Stomach (tissue), 9 donors: ENCODE data around the gene FAP. TPM values are rescaled to one million over a fixed set of nuclear protein-coding genes. Genes with fewer than 3 reads are reported as not detected.
A peak's percentile ranks its signal among the peaks of the same experiment; 100 is the strongest.

Experiments used
- DNase-seq, 2 donors: peaks; one replicate each; pipeline versions ENCODE4 v3.0.0 to v3.0.0-alpha.2; 2013 to 2019
- H3K27ac ChIP-seq, 5 donors: fragments of 200-600 bp in 4 of 5; sonication (generic) in 4 of 5; one replicate each; pipeline ENCODE4 v1.5.1; 2013 to 2019; ENCODE audit warnings: mild to moderate bottlenecking in 1 of 5, moderate library complexity in 1 of 5
- H3K27me3 ChIP-seq, 3 donors: fragments of 200-600 bp; sonication (generic); one replicate each; pipeline ENCODE4 v1.5.1; 2017 to 2019; ENCODE audit warnings: mixed run types in 1 of 3
- H3K36me3 ChIP-seq, 4 donors: fragments of 200-600 bp; sonication (generic); 1 replicate in 3 of 4; 2 replicates in 1 of 4; pipeline ENCODE4 v1.5.1; 2016 to 2019
- H3K4me1 ChIP-seq, 4 donors: fragments of 200-600 bp; sonication (generic); one replicate each; pipeline ENCODE4 v1.5.1; 2016 to 2019
- H3K4me3 ChIP-seq, 4 donors: fragments of 200-600 bp; sonication (generic) in 3 of 4; one replicate each; pipeline ENCODE4 v1.5.1; 2016 to 2019; ENCODE audit warnings: mild to moderate bottlenecking in 1 of 4
- H3K9me3 ChIP-seq, 4 donors: fragments of 200-600 bp; sonication (generic); one replicate each; pipeline ENCODE4 v1.5.1; 2016 to 2019
- EP300 ChIP-seq: sonication (generic); formaldehyde crosslinking; IDR thresholded peaks from one replicate; pipeline ENCODE4 v1.6.1; 2017; ENCODE audit warnings: antibody characterized with exemption
- POLR2A ChIP-seq, 4 donors: fragments of 450-650 bp; IDR thresholded peaks; one replicate each; pipeline ENCODE4 v1.6.1; 2016; ENCODE audit warnings: antibody characterized with exemption in 4 of 4, control low read depth in 2 of 4, mild to moderate bottlenecking in 1 of 4, moderate library complexity in 1 of 4
- POLR2AphosphoS5 ChIP-seq, 3 donors: sonication (generic); formaldehyde crosslinking; IDR thresholded peaks; one replicate each; pipeline ENCODE4 v1.6.1; 2016; ENCODE audit warnings: antibody characterized with exemption in 3 of 3
- WGBS, 5 donors: extraction: QIAGEN DNeasy Blood & Tissue Kit in 3 of 5; methylation state at CpG; one replicate each; pipeline versions ENCODE4 v1.1.5 to v1.1.7; 2013 to 2018; 5-methylcytosine and 5-hydroxymethylcytosine counted together
- intact Hi-C: fragments of 100-400 bp; cut with DNase I; formaldehyde crosslinking; loops from one replicate; pipeline ENCODE4 v1.15.1; 2023; ENCODE audit warnings: low total_unique reads
- polyA plus RNA-seq, 3 donors: library from polyadenylated mRNA; stranded (reverse); fragments of 200-250 nt; gene quantifications; one replicate each; pipeline ENCODE4 v1.2.3, GENCODE V29; 2013
- total RNA-seq, 5 donors: library from RNA; depleted of rRNA; stranded (reverse); fragments of >200 nt; gene quantifications; one replicate each; pipeline versions ENCODE4 v1.1.0 to v1.2.3, GENCODE V29; 2014 to 2016
- TF ChIP-seq, protein P1 (sequence below), 7 experiments: fragments of 450-650 bp in 4 of 7; fragments of 200-600 bp in 3 of 7; sonication (generic) in 3 of 7; IDR thresholded peaks; one replicate each; pipeline ENCODE4 v1.5.1; 2016 to 2019; ENCODE audit warnings: antibody characterized with exemption in 7 of 7, control low read depth in 2 of 7, mild to moderate bottlenecking in 1 of 7
- donor health status: healthy with polysubstance abuse.
- donor health status: Bipolar disorder and iron deficiency.
- donor health status: healthy.

FAP gene
- total and polyA plus RNA-seq, 8 donors: 0.87 to 15.1 (median 3.8) TPM; not detected in 2

DNA sequence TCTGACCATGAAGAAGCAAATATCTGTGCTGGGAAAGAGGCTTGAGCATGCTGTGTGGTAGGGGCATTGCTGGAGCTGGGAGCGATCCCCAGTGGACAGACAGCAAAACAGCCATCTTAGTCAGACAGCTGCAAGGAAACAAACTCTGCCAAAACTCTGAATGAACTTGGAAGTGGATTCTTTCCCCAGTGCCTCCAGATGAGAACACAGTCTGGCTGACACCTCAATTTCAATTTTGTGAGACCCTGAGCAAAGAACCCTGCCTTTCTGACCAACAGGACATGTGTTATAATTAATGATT is 23.2 kb upstream of the FAP start:
- WGBS, 5 donors: 87 to 97% (median 94%) methylated on average over 1 of the region's 1 CpG
- no peak for DNase-seq
- peaks cover 0 to 9% (median 4%) of the 10 kb centered on the region in 4 donors for H3K4me1 ChIP-seq

DNA sequence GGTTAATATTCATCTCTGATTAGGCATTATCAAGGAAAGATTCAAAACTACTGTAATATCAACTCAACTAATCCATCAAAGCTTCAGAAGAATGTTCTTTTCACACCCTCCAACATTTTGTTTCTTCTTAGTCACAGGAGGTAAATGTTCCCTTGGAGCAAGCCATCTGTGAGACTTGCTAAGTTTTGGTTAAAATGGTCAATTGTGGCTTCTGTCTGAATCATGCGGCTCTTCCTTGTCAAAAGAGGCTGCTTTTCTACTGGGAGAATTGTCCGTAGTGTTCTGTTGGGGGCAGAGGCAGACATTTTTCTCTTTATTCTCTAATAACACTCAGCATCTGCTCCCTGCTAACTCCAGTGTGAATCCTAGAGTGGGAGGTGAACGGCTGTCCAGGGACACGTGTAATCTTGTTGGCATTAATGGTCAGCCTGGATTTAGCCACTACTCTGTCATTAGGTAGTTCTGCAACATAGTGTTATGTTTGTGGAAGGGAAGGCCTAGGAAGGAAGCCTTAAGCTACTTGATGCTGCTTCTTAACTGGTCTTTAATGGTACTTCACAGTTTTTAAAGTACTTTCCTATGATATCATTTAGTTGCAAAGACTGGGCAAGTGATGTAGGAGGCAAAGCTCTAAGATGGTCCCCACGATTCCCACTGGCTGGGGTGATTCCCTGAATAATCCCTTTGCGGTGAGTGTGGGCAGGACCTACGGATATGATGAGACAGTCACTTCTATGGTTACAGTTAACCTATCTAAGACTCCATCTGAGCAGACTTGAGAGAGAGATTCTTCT is 22.6 kb upstream of the FAP start:
- TF ChIP-seq EP300 (no peak), POLR2AphosphoS5 (IDR thresholded peaks at IDR 0.05) (no peak), POLR2A (IDR thresholded peaks at IDR 0.05) (no peak)
- TF ChIP-seq, protein P1, sequence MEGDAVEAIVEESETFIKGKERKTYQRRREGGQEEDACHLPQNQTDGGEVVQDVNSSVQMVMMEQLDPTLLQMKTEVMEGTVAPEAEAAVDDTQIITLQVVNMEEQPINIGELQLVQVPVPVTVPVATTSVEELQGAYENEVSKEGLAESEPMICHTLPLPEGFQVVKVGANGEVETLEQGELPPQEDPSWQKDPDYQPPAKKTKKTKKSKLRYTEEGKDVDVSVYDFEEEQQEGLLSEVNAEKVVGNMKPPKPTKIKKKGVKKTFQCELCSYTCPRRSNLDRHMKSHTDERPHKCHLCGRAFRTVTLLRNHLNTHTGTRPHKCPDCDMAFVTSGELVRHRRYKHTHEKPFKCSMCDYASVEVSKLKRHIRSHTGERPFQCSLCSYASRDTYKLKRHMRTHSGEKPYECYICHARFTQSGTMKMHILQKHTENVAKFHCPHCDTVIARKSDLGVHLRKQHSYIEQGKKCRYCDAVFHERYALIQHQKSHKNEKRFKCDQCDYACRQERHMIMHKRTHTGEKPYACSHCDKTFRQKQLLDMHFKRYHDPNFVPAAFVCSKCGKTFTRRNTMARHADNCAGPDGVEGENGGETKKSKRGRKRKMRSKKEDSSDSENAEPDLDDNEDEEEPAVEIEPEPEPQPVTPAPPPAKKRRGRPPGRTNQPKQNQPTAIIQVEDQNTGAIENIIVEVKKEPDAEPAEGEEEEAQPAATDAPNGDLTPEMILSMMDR (IDR thresholded peaks at IDR 0.05): no peak
- no peak overlapping the region for H3K4me3 ChIP-seq
- H3K27ac ChIP-seq: no peak overlapping the region
- H3K27me3 ChIP-seq: no peaks in the 10 kb centered on the region
- no peak for DNase-seq
- intact Hi-C loops: no loop called here
- H3K9me3 ChIP-seq: no peaks in the 10 kb centered on the region
- H3K36me3 ChIP-seq: peaks cover 0 to 60% (median 35%) of the 10 kb centered on the region in 4 donors
- H3K4me1 ChIP-seq: peaks cover 0 to 12% (median 8%) of the 10 kb centered on the region in 4 donors
- WGBS, 5 donors: 90 to 94% (median 92%) methylated on average over 7 of the region's 7 CpGs

More for the DNA sequence above, 23.2 kb upstream of the FAP start:
- Histone ChIP-seq H3K36me3 (peaks cover 0 to 65% (median 41%) of the 10 kb centered on the region in 4 donors), H3K27ac (no peak overlapping the region), H3K9me3 (no peaks in the 10 kb centered on the region), H3K27me3 (no peaks in the 10 kb centered on the region), H3K4me3 (no peak overlapping the region)
- no peak for TF ChIP-seq EP300
- TF ChIP-seq, protein P1 (IDR thresholded peaks at IDR 0.05): no peak
- TF ChIP-seq POLR2AphosphoS5 (IDR thresholded peaks at IDR 0.05): no peak
- intact Hi-C loops: no loop called here

DNA sequence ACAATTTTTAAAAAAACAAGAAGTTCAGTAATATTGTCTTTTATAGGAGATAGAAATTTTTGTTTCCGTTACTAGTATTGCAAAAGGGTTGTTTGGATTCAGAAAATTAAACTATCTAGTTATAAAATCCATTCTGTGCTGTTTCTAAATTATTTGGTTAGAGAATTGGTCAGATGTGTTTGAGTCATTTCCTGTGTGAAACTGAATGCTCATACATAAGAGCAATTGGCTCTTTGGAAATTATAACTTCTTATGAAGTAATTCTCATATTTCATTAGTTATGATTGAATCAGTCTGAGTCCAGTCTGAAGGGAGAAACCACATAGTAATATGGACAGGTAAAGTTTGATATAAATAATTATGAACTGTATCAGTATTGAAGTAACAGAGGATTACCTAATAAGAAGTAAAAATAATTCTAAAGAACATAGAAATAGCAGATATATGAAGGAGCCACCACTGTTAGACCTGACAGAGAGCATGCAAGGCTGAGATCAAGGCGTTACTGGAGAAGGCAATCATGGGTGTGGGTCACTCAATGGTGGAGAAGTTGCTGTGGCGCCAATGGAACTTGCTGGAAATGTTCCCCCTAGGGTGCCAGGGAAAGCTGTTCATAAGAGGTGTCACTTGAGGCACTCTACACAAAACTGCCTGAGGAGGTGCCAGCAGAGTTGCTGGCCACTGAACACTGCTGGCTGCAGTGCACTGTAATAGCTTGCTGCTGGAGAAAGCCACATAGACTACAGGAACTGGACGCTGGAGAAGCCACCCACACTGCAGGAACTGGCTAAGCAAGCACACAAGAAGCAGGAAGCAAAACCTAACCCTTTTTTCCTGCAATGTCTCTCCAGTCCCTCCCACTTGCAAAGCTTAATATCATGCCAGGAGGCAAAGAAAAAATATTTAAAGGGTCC is 18.0 kb upstream of the FAP start:
- WGBS, 5 donors: 49 to 65% (median 63%) methylated on average over 4 of the region's 4 CpGs
- intact Hi-C loops: no loop called here
- H3K27ac ChIP-seq: peak overlapping the region in 2 of 5 donors; percentile 51 to 63
- H3K4me3 ChIP-seq: no peak overlapping the region
- H3K36me3 ChIP-seq: peaks cover 0 to 17% (median 9%) of the 10 kb centered on the region in 4 donors
- no peaks in the 10 kb centered on the region for H3K9me3 ChIP-seq
- H3K4me1 ChIP-seq: peaks cover 0 to 12% (median 10%) of the 10 kb centered on the region in 4 donors
- TF ChIP-seq POLR2A (IDR thresholded peaks at IDR 0.05) (no peak), POLR2AphosphoS5 (IDR thresholded peaks at IDR 0.05) (peak in 1 of 3 donors; percentile 6)
- DNase-seq: peak; percentile 26 to 51
- H3K27me3 ChIP-seq: no peaks in the 10 kb centered on the region

DNA sequence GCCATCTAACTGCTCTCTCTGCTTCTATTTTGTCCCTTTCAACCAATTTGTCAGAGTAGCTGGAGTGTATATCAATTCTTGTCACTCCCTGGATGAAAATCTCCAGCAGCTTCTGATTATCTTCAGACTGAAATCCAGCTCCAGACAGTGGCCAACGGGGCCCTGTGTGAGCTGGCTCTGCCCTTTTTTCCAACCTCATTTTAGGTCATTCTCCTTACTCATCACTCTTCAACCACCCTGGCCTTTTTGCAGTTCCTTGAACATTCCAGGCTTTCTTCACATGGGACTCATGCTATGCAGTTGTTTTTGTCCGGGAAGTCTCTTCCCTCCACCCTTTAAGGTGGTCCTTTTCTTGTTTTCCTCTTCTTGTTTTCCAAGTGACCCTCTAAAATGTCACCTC is 15.4 kb upstream of the FAP start:
- Histone ChIP-seq H3K36me3 (no peaks in the 10 kb centered on the region), H3K9me3 (no peaks in the 10 kb centered on the region), H3K27me3 (no peaks in the 10 kb centered on the region), H3K27ac (no peak overlapping the region), H3K4me3 (no peak overlapping the region), H3K4me1 (peaks cover 0 to 12% (median 10%) of the 10 kb centered on the region in 4 donors)
- no peak for DNase-seq
- TF ChIP-seq EP300 (no peak), POLR2AphosphoS5 (IDR thresholded peaks at IDR 0.05) (no peak)
- intact Hi-C loops: no loop called here
- 72 to 90% (median 88%) methylated on average over 2 of the region's 2 CpGs for WGBS, 5 donors

DNA sequence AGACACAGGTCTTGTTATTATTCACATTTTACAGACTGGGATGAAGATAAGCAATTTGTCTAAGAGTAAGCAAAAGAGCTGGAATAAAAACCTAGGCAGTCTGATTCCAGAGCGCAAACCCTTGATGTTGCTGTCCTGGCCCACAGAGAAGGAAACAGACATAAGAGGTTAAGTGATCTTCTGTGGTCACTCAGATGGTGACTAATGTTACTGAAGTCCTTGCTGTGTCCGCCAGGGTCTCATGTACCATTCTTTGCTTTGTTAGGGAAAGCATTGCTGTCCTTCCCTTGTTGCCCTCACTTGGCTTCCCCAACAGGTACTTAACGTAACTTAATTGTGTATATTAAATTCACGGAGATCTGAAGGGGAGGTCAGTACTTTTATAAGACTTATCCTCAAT is 14.9 kb upstream of the FAP start:
- H3K4me3 ChIP-seq: no peak overlapping the region
- peaks cover 0 to 12% (median 10%) of the 10 kb centered on the region in 4 donors for H3K4me1 ChIP-seq
- H3K27ac ChIP-seq: no peak overlapping the region
- no peak for DNase-seq
- WGBS, 5 donors: 90 to 97% (median 92%) methylated on average over 4 of the region's 4 CpGs
- H3K9me3 ChIP-seq: no peaks in the 10 kb centered on the region
- H3K27me3 ChIP-seq: no peaks in the 10 kb centered on the region
- intact Hi-C loops: no loop called here
- no peaks in the 10 kb centered on the region for H3K36me3 ChIP-seq
- no peak for TF ChIP-seq POLR2A (IDR thresholded peaks at IDR 0.05)
- TF ChIP-seq, protein P1 (IDR thresholded peaks at IDR 0.05): no peak
- no peak for TF ChIP-seq POLR2AphosphoS5 (IDR thresholded peaks at IDR 0.05)
- TF ChIP-seq EP300: no peak
